ENCODE results near the gene NAPB.
"Not testable (repeated sequence)": the region's sequence is repeated elsewhere in the genome, so short reads cannot be mapped to it uniquely, and the experiment has no call there.

NAPB gene

GRCh38 chr20:23420943-23421931 is at the start of gene NAPB:
Gene NAPB, minus strand, starts transcription at chr20:23421488. Its CDS starts 86 bp downstream, at chr20:23421402.
- peak; percentile 91 for DNase-seq (ENCODE audit: low spot score)

- DNase-seq (ENCODE audit: low spot score), result not testable (repeated sequence)
Measured at GRCh38 chr20:23466961-23467360, 45.7 kb upstream of the NAPB start.

GRCh38 chr20:23461180-23461579 is 39.9 kb upstream of the NAPB start:
- DNase-seq (ENCODE audit: low spot score), result no peak

- DNase-seq (ENCODE audit: low spot score), result no peak
Measured at GRCh38 chr20:23459461-23460150, 38.3 kb upstream of the NAPB start.

GRCh38 chr20:23456873-23457272 is 35.6 kb upstream of the NAPB start:
- no peak for DNase-seq (ENCODE audit: low spot score)

GRCh38 chr20:23456409-23456808 is 35.1 kb upstream of the NAPB start:
- no peak for DNase-seq (ENCODE audit: low spot score)

- no peak for DNase-seq (ENCODE audit: low spot score)
Measured at GRCh38 chr20:23455639-23456038, 34.4 kb upstream of the NAPB start.

GRCh38 chr20:23454816-23455215 is 33.5 kb upstream of the NAPB start:
- DNase-seq (ENCODE audit: low spot score), result no peak

GRCh38 chr20:23453549-23454543 is 32.6 kb upstream of the NAPB start:
- no peak for DNase-seq (ENCODE audit: low spot score)

GRCh38 chr20:23452776-23453175 is 31.5 kb upstream of the NAPB start, which contains the start of gene CST11:
Gene CST11, minus strand, starts transcription at chr20:23452876. Its CDS starts 65 bp downstream, at chr20:23452811.
- no peak for DNase-seq (ENCODE audit: low spot score)

- DNase-seq (ENCODE audit: low spot score), result no peak
Measured at GRCh38 chr20:23451956-23452487, 30.7 kb upstream of the NAPB start.

- DNase-seq (ENCODE audit: low spot score), result no peak
Measured at GRCh38 chr20:23450877-23451276, 29.6 kb upstream of the NAPB start.

- DNase-seq (ENCODE audit: low spot score), result peak; percentile 44
Measured at GRCh38 chr20:23449421-23449820, 28.1 kb upstream of the NAPB start.

- DNase-seq (ENCODE audit: low spot score), result no peak
Measured at GRCh38 chr20:23448167-23448566, 26.9 kb upstream of the NAPB start.

GRCh38 chr20:23446505-23446904 is 25.2 kb upstream of the NAPB start:
- DNase-seq (ENCODE audit: low spot score), result peak; percentile 55

GRCh38 chr20:23445596-23446217 is 24.4 kb upstream of the NAPB start:
- DNase-seq (ENCODE audit: low spot score), result peak; percentile 96

GRCh38 chr20:23444859-23445258 is 23.6 kb upstream of the NAPB start:
- no peak for DNase-seq (ENCODE audit: low spot score)

- no peak for DNase-seq (ENCODE audit: low spot score)
Measured at GRCh38 chr20:23442436-23442835, 21.1 kb upstream of the NAPB start.

- peak; percentile 73 for DNase-seq (ENCODE audit: low spot score)
Measured at GRCh38 chr20:23441850-23442313, 20.6 kb upstream of the NAPB start.

GRCh38 chr20:23440004-23440403 is 18.7 kb upstream of the NAPB start:
- DNase-seq (ENCODE audit: low spot score), result no peak

GRCh38 chr20:23438661-23439060 is 17.4 kb upstream of the NAPB start:
- DNase-seq (ENCODE audit: low spot score), result no peak
